GM21786 (cell line): ENCODE results near the gene DNAJC21.
"Not testable (repeated sequence)": the region's sequence is repeated elsewhere in the genome, so short reads cannot be mapped to it uniquely, and the experiment has no call there.

Experiments used
- ATAC-seq: cut with Tn5 transposase; IDR thresholded peaks from one replicate; pipeline ENCODE4 v1.9.1; 2021; ENCODE audit not compliant: unreplicated experiment

The DNAJC21 gene

DNA sequence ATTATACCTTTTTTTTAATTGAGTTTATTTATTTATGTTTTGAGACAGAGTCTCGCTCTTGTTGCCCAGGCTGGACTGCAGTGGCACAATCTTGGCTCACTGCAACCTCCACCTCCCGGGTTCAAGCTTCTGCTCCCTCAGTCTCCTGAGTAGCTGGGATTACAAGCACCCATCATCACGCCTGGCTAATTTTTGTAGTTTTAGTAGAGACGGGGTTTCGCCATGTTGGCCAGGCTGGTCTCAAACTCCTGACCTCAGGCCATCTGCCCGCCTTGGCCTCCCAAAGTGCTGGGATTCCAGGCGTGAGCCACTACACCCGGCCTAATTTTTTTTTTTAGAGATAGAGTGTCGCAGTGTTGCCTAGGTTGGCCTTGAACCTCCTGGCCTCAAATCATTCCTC lies 6.1 kb upstream of the DNAJC21 start:
- not testable (repeated sequence) for ATAC-seq

DNA sequence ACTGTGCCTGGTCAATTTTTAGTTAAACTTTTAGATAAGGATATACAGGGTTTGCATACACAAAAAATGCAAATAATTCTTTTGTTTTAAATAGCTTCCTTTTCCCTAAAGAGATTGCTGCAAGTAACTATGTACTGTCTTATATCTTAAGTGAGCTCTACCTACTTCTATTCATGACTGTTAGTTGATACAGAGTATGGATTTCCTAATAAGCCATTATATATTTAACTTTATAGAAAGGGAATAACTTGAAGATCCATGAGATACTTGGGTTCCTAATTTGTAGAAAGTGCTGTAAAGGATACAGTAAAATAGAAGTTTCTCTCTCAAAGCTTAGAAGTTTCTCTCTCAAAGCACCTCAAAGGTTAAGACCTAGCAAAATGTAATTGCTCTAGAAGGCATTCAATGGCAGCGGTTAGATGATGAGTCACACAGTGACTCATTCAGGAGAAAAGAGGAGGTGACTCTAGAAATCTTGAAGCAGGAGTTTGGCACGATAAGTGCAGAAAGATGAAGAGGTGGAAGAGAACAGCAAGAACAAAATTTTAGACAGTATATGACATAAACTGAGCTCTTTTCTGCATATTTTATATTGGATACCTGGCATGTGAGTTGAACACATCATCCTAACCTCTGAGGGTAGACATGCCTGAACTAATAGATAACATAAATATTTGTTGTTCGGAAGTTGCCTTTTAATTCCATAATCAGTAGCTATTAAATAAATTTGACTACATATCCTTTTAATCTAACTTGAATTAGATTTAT lies 5.5 kb upstream of the DNAJC21 start:
- peak; percentile 58 for ATAC-seq

DNA sequence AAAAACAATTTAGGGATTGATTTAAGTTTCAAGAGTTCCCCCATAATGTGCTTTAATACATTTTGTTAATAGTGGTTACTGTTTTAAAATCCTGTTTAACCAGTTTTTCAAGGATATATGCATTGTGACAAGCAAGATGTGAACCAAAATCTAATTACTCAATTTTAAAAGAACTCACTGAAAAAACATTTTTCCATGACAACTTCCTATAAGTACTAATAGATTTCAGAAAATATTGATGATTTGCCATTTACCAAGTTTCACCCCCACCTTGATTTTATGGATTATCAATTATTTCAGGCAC lies 4.9 kb upstream of the DNAJC21 start:
- ATAC-seq, result no peak

DNA sequence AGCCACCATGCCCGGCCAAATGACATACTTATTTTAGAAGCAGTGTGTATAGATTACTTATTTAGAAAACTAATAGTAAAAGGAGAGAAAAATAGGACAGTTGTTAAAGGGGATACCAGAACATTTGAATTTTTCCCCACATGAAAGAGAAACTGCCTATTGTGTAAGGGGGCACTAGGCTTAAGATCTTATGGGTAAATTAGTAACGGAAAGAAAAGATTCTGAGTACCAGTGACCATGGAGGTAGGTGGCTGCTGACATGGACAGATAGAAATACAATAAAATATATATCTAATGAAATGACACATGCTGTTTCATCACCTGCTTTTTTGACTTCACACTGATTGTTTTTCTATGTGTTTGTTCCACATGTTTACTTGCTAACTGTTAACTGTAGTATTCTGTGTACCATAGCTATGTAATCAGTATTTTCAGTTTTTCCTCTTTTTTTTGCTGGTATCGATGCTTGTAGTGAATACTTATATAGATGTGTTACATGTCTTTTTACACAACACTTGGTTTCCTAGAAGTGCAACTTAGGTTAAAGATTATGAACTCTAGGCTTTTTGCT lies 3.0 kb upstream of the DNAJC21 start:
- ATAC-seq, result no peak

DNA sequence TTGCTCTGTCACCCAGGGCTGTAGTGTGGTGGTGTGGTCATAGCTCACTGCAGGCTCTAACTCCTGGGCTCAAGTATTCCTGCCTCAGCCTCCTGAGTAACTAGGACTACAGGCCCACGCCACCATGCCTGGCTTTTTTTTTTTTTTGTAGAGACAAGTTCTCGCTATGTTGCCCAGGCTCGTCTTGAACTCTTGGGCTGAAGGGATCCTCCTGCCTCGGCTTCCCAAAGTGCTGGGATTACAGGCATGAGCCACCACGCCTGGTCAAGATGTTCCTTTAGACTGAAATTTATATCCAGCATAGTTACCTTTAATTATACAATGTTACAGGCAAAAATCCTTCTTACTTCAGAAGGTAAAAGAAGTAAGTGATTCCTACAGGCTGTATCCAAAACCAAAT lies 1.6 kb upstream of the DNAJC21 start:
- no peak for ATAC-seq

DNA sequence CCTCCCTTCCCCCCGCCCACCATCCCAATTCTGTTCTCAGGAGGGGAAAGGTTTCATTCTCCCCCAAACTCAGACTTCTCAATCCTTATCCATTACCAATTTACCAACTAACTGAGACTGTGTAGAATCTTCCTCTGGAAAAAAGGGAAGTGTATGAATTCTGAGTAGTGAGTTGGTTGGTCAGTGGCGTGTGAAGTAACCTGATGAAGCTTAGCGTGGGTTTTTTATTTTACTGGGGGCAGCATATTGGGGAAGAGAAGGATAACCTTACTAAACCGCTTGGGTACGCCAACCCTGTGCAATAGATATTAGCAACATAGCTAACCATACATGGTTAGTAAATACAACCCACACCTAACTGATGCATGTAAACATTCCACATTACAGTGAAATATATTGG lies 1.1 kb upstream of the DNAJC21 start:
- ATAC-seq, result no peak

DNA sequence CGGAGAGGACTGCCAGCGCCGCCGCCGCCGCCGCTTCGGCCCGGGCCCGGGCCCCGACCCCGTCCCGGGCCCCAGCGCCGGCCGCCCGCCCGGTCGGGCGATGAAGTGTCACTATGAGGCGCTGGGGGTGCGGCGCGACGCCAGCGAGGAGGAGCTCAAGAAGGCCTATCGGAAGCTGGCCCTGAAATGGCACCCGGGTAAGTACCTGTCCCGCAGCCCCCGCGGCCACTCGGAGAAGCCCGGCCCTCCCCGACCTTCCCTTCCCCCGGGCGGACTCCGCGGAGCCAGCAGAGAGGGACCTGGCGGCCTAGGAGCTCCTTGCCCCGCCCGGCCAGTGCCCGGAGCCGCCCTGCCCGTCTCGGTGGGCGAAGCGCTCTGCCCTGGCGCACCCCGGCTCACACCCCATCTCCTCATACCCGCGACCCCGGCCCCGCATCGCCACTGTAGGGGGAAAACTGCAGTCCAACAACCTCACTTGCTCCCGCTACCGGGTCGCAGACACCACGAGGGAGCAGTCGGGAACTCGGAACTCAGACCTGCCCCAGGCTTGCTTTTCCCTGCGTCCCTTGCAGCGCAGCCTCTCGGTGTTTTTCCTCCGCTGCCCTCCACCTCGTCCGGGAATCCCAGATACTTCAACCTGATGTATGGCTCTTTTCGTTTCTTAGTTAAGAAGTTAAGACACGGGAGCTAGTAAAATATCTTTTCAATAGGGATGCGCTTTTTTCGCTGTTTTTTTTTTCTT lies 532 bp downstream of the DNAJC21 start:
- ATAC-seq, result peak; percentile 59

DNA sequence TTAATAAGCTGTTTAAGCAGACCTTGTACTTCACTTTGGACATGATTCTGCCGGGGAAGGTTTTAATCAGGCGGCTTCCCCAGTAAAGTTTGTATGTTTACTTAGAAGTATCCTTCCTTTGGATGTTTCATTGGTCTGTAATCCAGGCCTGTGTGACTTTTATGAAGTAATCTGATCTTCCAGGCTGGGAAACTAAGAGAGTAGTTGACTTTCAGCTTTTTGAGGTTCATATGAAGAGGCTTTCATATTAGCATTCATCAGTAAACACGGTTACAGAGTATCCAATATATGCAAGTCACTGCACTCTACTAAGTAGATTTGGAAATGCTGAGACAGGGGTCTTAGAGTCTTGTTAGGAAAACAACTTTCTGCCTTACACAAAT lies 1.1 kb downstream of the DNAJC21 start:
- no peak for ATAC-seq

DNA sequence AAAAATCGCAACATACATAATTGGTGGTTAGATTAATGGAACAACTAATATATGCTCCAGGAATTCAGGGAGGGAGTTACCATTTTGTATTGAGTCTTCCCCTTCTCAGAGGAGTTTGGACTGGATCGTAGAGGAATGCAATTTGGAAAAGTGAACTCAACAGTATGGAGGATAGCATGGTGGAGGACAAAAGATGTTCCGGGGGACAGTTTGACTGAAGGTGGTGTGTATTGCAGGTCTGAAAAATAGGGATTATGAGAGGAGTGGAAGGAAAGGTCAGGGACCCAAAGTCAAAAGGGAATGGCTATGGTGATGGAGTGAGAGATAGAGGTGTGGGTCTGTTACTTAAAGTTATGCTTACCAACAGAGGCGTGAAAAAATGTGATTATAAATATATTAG lies 1.5 kb downstream of the DNAJC21 start:
- no peak for ATAC-seq

DNA sequence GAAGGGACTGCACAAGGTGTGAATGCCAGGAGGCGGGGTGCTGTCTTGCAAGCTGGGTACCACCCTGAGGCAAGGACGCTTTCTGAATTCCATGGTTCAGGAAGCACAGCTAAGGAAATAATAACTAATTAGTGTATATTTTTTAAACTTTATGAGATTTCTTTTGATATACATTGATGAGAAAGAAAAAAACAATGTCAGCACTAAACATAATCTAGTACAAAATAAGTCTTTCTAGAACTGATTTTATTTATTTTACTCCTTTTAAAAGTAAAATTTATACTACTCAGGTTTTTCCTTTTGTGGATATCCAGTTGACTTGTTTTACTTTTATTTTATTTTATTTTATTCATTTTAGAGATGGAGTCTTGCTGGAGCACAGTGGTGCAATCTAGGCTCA lies 3.6 kb downstream of the DNAJC21 start:
- no peak for ATAC-seq

DNA sequence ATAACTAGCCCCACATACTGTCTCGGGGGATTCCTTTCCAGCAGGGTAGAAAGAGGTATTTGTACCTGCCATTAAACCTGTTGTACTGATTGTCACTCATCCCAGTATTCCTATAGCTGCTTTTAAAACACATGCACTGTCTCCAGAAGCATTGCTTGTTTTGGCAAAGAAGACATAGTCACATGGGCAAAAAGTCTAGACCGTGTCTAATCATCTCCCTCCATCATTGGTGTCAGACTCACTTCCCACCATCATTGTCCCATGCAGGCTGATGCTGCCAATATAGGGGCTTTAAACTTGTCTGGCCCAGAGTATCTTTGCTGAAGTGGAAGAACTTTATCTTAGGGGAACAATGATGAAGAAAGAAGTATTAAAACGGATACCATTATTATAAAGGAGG lies 12.6 kb downstream of the DNAJC21 start:
- no peak for ATAC-seq

DNA sequence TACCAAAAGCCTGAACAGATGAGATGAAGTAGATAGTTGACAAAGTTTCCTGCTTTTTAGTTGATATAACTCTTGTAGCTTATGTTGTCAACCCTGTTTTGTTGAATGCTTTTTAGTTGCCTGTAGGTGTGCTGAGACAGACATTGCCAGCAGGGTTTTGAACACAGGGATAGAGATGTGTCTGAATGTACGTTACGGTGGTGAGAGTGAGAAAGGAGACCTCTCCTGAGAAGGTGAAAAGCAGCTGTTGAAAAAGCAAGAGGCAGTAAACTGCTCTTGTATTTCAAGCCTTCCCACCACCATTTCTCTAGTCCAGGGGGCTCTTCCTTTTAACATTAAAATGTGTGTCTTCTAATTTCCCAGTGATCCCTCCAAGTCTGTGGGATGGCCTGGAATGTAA lies 14.7 kb downstream of the DNAJC21 start:
- no peak for ATAC-seq

DNA sequence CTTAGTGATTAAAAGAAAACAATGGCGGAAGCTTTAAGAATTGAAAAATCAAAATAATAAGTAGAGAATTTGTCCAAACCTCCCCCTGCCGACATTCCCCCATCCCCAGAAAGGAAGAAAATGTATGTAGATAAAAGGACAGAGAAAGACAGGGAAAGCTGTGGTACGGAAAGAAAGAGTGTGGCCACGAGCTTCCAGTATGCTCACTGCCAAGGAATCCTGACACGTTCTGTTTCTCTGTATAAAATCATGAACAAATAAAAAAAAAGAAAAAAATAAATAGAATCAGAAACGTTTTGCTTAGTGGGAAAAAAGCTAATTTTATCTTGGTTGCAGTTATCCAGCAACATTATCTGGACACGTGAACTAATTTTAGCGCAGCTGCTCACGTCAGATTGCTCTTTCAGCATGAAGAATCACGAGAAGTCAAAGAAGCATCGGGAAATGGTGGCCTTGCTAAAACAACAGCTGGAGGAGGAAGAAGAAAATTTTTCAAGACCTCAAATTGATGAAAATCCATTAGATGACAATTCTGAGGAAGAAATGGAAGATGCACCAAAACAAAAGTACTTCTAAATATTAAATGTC lies 15.2 kb downstream of the DNAJC21 start:
- no peak for ATAC-seq

DNA sequence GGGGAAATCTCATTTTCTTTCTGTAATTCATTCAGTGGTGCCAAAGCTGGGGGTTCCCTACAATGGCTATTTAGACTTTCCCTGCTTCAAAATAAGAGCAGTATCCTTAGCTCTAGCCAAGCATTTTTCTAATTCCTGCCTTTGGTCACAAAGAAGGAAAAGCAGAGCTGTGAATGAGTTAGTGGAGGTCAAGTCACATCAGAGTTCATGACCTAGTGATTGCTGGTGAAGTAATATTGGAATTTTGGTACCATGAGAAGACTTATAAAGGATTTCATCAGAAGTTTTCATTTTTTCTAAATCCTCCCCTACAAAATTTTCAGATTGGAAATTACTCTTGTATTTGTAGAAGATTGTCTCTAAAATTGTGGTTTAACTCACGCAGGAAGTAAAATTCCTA lies 28.0 kb downstream of the DNAJC21 start:
- ATAC-seq, result no peak

DNA sequence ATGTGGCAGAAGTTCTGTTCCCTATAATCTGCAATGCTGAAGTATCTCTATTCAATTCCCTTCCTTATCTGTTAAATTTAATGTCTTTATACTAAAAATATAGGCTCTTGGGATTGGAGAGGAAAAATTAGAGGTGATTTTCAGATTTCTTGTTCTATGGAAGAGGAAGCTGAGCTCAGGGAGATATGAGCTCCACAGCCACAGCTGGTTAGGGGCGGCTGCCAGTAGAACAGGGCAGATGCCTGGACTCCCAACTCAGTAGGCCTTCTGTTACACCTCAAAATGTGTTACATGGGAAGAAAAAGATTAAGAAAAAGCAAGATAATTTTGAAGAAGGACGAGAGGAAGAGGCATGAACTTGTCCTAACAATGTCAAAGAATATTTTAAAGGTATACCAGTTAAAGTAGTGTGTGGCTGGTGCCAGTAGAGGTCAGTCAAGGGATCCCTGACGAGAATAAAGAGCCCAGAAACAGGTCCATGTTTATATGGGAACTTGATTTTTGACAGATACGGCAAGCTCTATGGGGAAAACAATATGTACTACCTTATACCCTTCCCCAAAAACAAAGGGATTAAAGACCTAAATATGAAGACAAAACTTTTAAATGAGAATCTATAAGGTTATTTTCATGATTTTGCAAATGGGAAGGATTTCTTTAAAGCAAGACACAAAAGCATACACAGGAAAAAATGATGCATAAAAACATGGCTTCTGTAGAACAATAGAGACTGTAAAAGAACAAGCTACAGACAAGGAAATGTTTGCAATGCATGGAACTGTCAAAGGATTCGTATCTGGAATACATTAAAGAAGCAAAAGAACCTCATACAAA lies 28.7 kb downstream of the DNAJC21 start:
- ATAC-seq, result no peak

DNA sequence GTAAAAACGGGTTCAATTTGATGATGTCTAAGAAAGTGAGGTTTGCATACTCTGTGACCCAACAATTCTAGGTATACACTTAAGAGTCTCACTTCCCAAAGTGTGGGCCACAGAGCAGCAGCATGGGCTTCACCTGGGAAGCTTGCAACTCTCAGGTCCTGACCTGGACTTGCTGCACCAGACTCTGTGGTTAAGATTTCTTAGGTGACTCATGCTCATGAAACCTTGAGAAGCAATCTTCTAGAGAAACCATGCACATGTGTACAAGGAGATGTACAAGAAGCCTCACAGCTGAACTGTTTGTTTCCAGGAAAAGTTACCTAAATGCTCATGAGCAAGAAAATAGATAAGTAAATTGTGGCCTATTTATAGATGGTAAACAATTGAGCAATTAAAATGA lies 30.0 kb downstream of the DNAJC21 start:
- peak; percentile 96 for ATAC-seq

DNA sequence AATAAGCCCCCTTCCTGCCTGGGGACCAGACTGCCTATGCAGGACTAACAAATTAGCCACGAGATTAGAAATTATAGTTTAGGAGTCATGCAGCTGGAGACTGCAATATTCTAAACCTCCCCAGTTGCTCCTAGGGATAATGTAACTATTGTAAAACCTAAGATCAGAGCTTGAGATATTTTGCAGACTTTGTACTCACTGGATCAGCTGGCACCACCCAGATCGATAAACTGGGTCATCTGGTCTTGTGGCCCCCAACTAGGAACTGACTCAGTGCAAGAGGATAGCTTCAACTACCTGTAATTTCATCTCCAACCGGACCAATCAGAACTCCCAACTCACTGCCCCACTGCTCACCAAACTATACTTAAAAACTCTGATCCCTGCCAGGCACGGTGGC lies 38.2 kb downstream of the DNAJC21 start:
- ATAC-seq, result no peak

DNA sequence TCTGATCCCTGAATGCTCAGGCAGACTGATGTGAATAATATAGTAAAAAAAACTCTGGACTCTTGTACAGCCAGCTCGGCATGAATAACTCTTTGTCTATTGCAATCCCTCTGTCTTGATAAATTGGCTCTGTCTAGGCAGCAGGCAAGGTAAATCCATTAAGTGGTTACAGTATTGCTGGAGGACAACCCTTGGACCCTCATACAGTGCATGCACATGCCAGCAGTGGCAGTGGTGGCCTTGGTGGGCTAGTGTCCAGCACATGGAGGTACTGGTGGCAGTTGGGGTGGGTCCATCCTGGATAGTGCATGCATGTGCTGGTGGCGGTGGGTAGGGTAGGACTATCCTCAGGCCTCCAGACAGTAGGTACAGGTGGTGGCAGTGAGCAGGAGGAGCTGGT lies 38.9 kb downstream of the DNAJC21 start:
- ATAC-seq, result no peak

DNA sequence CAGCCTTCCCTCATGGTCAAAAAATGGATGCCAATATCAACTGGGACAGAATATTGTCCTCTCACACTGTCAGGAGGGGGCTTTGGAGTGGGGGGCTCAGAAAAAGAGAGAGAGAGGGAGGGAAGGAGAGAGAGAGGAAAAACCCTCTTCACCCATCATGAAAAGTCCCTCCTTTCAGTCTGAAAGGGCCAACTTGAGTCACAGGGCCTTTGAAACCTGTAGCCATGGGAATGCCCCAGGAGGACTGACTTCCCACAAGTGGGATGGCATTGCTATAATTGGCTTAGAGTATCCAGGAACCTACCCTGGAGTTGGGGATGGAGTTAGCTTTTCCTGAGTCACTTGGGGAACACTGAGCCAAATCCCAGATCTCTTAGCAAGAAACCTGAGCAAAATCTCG lies 41.2 kb downstream of the DNAJC21 start:
- ATAC-seq, result no peak

DNA sequence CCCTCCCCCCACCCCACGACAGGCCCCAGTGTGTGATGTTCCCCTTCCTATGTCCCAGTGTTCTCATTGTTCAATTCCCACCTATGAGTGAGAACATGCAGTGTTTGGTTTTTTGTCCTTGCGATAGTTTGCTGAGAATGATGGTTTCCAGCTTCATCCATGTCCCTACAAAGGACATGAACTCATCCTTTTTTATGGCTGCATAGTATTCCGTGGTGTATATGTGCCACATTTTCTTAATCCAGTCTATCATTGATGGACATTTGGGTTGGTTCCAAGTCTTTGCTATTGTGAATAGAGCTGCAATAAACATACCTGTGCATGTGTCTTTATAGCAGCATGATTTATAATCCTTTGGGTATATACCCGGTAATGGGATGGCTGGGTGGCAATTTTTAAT lies 42.3 kb downstream of the DNAJC21 start:
- not testable (repeated sequence) for ATAC-seq

DNA sequence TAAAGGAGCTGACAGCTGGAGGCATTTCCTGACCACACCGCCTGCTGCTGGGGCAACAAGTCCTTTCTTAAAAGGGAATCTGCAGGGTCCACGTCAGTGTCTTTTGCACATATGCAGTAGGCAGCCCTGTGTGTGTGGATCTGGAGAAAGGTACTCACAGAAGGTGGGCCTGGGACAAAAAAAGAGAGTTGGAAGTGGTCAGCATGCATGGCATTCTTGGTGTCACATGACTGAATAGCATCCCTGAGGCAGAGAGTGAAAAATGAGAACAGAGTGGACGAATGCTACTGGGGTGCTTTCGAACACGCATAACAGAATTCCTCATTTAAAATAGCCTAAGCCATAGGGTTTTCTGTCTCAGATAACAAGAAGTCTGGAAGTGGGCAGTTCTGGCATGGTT lies 47.0 kb downstream of the DNAJC21 start:
- ATAC-seq, result no peak
